Measurements from ENCODE around the gene ERCC1. TPM values are rescaled to one million over a fixed set of nuclear protein-coding genes. Genes with fewer than 3 reads are reported as not detected.
A peak's percentile ranks its signal among the peaks of the same experiment; 100 is the strongest.

Gene ERCC1
- total RNA-seq, 1 experiment from 2014 or later: 43.7 TPM

DNA sequence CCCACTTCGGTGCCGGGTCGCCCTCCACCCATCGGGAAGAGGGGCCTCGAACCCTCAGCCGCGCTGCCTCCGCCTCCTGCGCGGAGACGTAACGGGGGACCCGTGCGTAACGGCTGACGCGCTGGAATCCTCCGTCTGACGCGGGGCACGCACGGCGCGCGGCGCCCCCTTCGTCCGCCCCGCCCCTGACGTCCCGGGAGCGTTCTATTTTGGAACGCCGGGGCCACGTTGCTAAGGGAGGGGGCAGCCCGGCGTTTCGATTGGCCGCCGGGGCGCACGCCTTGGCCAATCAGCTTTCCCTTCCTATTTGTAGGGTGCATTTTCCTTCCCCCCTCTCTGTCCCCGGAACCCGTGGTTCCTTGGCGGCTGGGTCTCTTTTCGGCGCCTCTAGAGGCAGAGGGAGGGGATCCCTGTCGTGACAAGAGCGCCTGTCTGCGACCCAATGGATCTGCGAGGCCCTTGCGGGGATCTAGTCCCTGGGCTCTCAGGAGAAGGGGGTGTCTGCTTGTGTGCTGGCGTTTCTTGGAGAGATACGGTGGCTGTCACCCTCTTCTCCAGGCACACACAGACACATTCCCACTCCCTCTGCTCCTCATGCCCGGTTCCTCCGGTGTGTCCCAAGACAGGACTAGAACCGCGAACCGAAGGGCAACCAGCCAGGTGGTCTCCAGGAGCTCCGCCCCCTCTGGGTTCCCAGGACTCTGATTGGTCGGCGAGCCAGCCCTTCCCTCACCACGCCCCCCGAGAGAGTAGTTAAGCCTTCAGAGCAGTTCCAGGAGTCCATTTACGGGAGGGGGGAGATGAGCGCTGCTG, 45.6 kb upstream of the ERCC1 start (continued):
- TF ChIP-seq, protein P1, sequence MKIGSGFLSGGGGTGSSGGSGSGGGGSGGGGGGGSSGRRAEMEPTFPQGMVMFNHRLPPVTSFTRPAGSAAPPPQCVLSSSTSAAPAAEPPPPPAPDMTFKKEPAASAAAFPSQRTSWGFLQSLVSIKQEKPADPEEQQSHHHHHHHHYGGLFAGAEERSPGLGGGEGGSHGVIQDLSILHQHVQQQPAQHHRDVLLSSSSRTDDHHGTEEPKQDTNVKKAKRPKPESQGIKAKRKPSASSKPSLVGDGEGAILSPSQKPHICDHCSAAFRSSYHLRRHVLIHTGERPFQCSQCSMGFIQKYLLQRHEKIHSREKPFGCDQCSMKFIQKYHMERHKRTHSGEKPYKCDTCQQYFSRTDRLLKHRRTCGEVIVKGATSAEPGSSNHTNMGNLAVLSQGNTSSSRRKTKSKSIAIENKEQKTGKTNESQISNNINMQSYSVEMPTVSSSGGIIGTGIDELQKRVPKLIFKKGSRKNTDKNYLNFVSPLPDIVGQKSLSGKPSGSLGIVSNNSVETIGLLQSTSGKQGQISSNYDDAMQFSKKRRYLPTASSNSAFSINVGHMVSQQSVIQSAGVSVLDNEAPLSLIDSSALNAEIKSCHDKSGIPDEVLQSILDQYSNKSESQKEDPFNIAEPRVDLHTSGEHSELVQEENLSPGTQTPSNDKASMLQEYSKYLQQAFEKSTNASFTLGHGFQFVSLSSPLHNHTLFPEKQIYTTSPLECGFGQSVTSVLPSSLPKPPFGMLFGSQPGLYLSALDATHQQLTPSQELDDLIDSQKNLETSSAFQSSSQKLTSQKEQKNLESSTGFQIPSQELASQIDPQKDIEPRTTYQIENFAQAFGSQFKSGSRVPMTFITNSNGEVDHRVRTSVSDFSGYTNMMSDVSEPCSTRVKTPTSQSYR (CRISPR knock-in tag; IDR thresholded peaks at IDR 0.05): no peak
- TF ChIP-seq CREM (CRISPR knock-in tag; IDR thresholded peaks at IDR 0.05): peak; percentile 83; the same call in 1 of the 2 replicates
- TF ChIP-seq ZNF317 (CRISPR knock-in tag; IDR thresholded peaks at IDR 0.05; ENCODE audit: borderline replicate concordance, low read depth): no peak
- no peak for TF ChIP-seq JAZF1 (CRISPR knock-in tag; IDR thresholded peaks at IDR 0.05)
- TF ChIP-seq ESRRA (CRISPR knock-in tag; IDR thresholded peaks at IDR 0.05; ENCODE audit: borderline replicate concordance): no peak
- TF ChIP-seq ZNF396 (CRISPR knock-in tag; IDR thresholded peaks at IDR 0.05; ENCODE audit: borderline replicate concordance): no peak
- TF ChIP-seq, protein P2, sequence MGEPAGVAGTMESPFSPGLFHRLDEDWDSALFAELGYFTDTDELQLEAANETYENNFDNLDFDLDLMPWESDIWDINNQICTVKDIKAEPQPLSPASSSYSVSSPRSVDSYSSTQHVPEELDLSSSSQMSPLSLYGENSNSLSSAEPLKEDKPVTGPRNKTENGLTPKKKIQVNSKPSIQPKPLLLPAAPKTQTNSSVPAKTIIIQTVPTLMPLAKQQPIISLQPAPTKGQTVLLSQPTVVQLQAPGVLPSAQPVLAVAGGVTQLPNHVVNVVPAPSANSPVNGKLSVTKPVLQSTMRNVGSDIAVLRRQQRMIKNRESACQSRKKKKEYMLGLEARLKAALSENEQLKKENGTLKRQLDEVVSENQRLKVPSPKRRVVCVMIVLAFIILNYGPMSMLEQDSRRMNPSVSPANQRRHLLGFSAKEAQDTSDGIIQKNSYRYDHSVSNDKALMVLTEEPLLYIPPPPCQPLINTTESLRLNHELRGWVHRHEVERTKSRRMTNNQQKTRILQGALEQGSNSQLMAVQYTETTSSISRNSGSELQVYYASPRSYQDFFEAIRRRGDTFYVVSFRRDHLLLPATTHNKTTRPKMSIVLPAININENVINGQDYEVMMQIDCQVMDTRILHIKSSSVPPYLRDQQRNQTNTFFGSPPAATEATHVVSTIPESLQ (CRISPR knock-in tag; IDR thresholded peaks at IDR 0.05): no peak
- TF ChIP-seq GRHL2 (CRISPR knock-in tag; IDR thresholded peaks at IDR 0.05; ENCODE audit: insufficient replicate concordance, severe bottlenecking): no peak
- no peak for TF ChIP-seq EMX1 (CRISPR knock-in tag; IDR thresholded peaks at IDR 0.05)
- no peak for TF ChIP-seq NR1H2 (CRISPR knock-in tag; IDR thresholded peaks at IDR 0.05)
- TF ChIP-seq, protein P3, sequence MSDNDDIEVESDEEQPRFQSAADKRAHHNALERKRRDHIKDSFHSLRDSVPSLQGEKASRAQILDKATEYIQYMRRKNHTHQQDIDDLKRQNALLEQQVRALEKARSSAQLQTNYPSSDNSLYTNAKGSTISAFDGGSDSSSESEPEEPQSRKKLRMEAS (CRISPR knock-in tag; IDR thresholded peaks at IDR 0.05): peak; percentile 57; the same call in 1 of the 2 replicates
- TF ChIP-seq TEAD1 (CRISPR knock-in tag; IDR thresholded peaks at IDR 0.05): peak; percentile 62; the same call in 1 of the 2 replicates
- TF ChIP-seq, protein P4, sequence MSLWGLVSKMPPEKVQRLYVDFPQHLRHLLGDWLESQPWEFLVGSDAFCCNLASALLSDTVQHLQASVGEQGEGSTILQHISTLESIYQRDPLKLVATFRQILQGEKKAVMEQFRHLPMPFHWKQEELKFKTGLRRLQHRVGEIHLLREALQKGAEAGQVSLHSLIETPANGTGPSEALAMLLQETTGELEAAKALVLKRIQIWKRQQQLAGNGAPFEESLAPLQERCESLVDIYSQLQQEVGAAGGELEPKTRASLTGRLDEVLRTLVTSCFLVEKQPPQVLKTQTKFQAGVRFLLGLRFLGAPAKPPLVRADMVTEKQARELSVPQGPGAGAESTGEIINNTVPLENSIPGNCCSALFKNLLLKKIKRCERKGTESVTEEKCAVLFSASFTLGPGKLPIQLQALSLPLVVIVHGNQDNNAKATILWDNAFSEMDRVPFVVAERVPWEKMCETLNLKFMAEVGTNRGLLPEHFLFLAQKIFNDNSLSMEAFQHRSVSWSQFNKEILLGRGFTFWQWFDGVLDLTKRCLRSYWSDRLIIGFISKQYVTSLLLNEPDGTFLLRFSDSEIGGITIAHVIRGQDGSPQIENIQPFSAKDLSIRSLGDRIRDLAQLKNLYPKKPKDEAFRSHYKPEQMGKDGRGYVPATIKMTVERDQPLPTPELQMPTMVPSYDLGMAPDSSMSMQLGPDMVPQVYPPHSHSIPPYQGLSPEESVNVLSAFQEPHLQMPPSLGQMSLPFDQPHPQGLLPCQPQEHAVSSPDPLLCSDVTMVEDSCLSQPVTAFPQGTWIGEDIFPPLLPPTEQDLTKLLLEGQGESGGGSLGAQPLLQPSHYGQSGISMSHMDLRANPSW (CRISPR knock-in tag; conservative IDR thresholded peaks at IDR 0.05; ENCODE audit: low read depth): no peak
- TF ChIP-seq PRRX2 (CRISPR knock-in tag; IDR thresholded peaks at IDR 0.05): no peak
- TF ChIP-seq ZNF423 (CRISPR knock-in tag; IDR thresholded peaks at IDR 0.05): no peak
- TF ChIP-seq ELF4 (CRISPR knock-in tag; IDR thresholded peaks at IDR 0.05; ENCODE audit: low read depth): no peak
- peak; percentile 86 for TF ChIP-seq SP1 (CRISPR knock-in tag; conservative IDR thresholded peaks at IDR 0.05)
- TF ChIP-seq ZBTB21 (CRISPR knock-in tag; IDR thresholded peaks at IDR 0.05; ENCODE audit: borderline replicate concordance): peak; percentile 83; the same call in 1 of the 2 replicates
- no peak for TF ChIP-seq MXD4 (CRISPR knock-in tag; IDR thresholded peaks at IDR 0.05; ENCODE audit: borderline replicate concordance)
- TF ChIP-seq, protein P5, sequence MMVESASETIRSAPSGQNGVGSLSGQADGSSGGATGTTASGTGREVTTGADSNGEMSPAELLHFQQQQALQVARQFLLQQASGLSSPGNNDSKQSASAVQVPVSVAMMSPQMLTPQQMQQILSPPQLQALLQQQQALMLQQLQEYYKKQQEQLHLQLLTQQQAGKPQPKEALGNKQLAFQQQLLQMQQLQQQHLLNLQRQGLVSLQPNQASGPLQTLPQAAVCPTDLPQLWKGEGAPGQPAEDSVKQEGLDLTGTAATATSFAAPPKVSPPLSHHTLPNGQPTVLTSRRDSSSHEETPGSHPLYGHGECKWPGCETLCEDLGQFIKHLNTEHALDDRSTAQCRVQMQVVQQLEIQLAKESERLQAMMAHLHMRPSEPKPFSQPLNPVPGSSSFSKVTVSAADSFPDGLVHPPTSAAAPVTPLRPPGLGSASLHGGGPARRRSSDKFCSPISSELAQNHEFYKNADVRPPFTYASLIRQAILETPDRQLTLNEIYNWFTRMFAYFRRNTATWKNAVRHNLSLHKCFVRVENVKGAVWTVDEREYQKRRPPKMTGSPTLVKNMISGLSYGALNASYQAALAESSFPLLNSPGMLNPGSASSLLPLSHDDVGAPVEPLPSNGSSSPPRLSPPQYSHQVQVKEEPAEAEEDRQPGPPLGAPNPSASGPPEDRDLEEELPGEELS (CRISPR knock-in tag; IDR thresholded peaks at IDR 0.05): no peak
- TF ChIP-seq KAT7 (CRISPR knock-in tag; IDR thresholded peaks at IDR 0.05; ENCODE audit: borderline replicate concordance): no peak
- no peak for TF ChIP-seq ZNF232 (CRISPR knock-in tag; IDR thresholded peaks at IDR 0.05)
- no peak for TF ChIP-seq NFE2L1 (CRISPR knock-in tag; IDR thresholded peaks at IDR 0.05)
- TF ChIP-seq SOX15 (CRISPR knock-in tag; IDR thresholded peaks at IDR 0.05): no peak
- TF ChIP-seq, protein P6, sequence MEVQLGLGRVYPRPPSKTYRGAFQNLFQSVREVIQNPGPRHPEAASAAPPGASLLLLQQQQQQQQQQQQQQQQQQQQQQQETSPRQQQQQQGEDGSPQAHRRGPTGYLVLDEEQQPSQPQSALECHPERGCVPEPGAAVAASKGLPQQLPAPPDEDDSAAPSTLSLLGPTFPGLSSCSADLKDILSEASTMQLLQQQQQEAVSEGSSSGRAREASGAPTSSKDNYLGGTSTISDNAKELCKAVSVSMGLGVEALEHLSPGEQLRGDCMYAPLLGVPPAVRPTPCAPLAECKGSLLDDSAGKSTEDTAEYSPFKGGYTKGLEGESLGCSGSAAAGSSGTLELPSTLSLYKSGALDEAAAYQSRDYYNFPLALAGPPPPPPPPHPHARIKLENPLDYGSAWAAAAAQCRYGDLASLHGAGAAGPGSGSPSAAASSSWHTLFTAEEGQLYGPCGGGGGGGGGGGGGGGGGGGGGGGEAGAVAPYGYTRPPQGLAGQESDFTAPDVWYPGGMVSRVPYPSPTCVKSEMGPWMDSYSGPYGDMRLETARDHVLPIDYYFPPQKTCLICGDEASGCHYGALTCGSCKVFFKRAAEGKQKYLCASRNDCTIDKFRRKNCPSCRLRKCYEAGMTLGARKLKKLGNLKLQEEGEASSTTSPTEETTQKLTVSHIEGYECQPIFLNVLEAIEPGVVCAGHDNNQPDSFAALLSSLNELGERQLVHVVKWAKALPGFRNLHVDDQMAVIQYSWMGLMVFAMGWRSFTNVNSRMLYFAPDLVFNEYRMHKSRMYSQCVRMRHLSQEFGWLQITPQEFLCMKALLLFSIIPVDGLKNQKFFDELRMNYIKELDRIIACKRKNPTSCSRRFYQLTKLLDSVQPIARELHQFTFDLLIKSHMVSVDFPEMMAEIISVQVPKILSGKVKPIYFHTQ (CRISPR knock-in tag; IDR thresholded peaks at IDR 0.05): no peak
- TF ChIP-seq, protein P7, sequence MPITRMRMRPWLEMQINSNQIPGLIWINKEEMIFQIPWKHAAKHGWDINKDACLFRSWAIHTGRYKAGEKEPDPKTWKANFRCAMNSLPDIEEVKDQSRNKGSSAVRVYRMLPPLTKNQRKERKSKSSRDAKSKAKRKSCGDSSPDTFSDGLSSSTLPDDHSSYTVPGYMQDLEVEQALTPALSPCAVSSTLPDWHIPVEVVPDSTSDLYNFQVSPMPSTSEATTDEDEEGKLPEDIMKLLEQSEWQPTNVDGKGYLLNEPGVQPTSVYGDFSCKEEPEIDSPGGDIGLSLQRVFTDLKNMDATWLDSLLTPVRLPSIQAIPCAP (CRISPR knock-in tag; IDR thresholded peaks at IDR 0.05): peak; percentile 21; the same call in 1 of the 2 replicates

Measured in WTC11 (cell line).